GM06990 (cell line): ENCODE measurements around the gene HOXD8.

Source experiments
- DNase-seq: peaks from one replicate; pipeline ENCODE4 v3.0.0-alpha.2; 2011; ENCODE audit not compliant: insufficient read length; ENCODE audit errors: extremely low read depth
- H3K27me3 ChIP-seq: replicated peaks from 2 replicates; pipeline ENCODE4 v1.6.0; 2011; ENCODE audit warnings: low read length; ENCODE audit not compliant: control insufficient read depth, insufficient read depth
- H3K36me3 ChIP-seq: 2 replicates; pipeline ENCODE4 v1.5.1; 2011; ENCODE audit warnings: low read length; ENCODE audit not compliant: control insufficient read depth, insufficient read depth
- H3K4me3 ChIP-seq: replicated peaks from 2 replicates; pipeline ENCODE4 v1.5.1; 2011; ENCODE audit warnings: low read depth, mild to moderate bottlenecking, control low read depth, low read length
- CTCF ChIP-seq: IDR thresholded peaks from 2 replicates; pipeline ENCODE4 v1.5.1; 2011; ENCODE audit warnings: low read length, control low read depth, mild to moderate bottlenecking, inconsistent platforms; ENCODE audit not compliant: insufficient read depth, poor library complexity, severe bottlenecking

Gene HOXD8

GRCh38 chr2:176125772-176126054, 3.8 kb upstream of the HOXD8 start:
- no peak for TF ChIP-seq CTCF
- Histone ChIP-seq H3K27me3 (peaks cover 2% of the 10 kb centered on the region), H3K4me3 (no peak overlapping the region), H3K36me3 (no peaks in the 10 kb centered on the region)
- no peak for DNase-seq

- TF ChIP-seq CTCF, result peak; percentile 63
- DNase-seq, result no peak
- H3K27me3 ChIP-seq, result peaks cover 2% of the 10 kb centered on the region; the same call in 1 of the 2 replicates
Measured at GRCh38 chr2:176126929-176127773, 2.4 kb upstream of the HOXD8 start.

GRCh38 chr2:176127774-176128072, 1.8 kb upstream of the HOXD8 start:
- TF ChIP-seq CTCF, result no peak
- Histone ChIP-seq H3K27me3 (peaks cover 2% of the 10 kb centered on the region; the same call in 1 of the 2 replicates), H3K36me3 (no peaks in the 10 kb centered on the region), H3K4me3 (no peak overlapping the region)
- DNase-seq, result no peak

More at GRCh38 chr2:176126929-176127773, 2.4 kb upstream of the HOXD8 start:
- Histone ChIP-seq H3K4me3 (no peak overlapping the region), H3K36me3 (no peaks in the 10 kb centered on the region)

- Histone ChIP-seq H3K27me3 (peaks cover 2% of the 10 kb centered on the region; the same call in 1 of the 2 replicates), H3K36me3 (no peaks in the 10 kb centered on the region), H3K4me3 (no peak overlapping the region)
- no peak for DNase-seq
- TF ChIP-seq CTCF, result no peak
Measured at GRCh38 chr2:176128172-176128981, 1.1 kb upstream of the HOXD8 start.

GRCh38 chr2:176129813-176130146, 275 bp downstream of the HOXD8 start:
- DNase-seq, result no peak
- Histone ChIP-seq H3K36me3 (no peaks in the 10 kb centered on the region), H3K27me3 (no peaks in the 10 kb centered on the region; the same call in 1 of the 2 replicates), H3K4me3 (no peak overlapping the region)
- no peak for TF ChIP-seq CTCF
